GM06990 (cell line): Measurements from ENCODE around the gene SNX27.

Experiments
- DNase-seq: peaks from one replicate; pipeline ENCODE4 v3.0.0-alpha.2; 2011; ENCODE audit not compliant: insufficient read length; ENCODE audit errors: extremely low read depth
- H3K27me3 ChIP-seq: replicated peaks from 2 replicates; pipeline ENCODE4 v1.6.0; 2011; ENCODE audit warnings: low read length; ENCODE audit not compliant: control insufficient read depth, insufficient read depth
- H3K36me3 ChIP-seq: 2 replicates; pipeline ENCODE4 v1.5.1; 2011; ENCODE audit warnings: low read length; ENCODE audit not compliant: control insufficient read depth, insufficient read depth
- H3K4me3 ChIP-seq: replicated peaks from 2 replicates; pipeline ENCODE4 v1.5.1; 2011; ENCODE audit warnings: low read depth, mild to moderate bottlenecking, control low read depth, low read length
- CTCF ChIP-seq: IDR thresholded peaks from 2 replicates; pipeline ENCODE4 v1.5.1; 2011; ENCODE audit warnings: low read length, control low read depth, mild to moderate bottlenecking, inconsistent platforms; ENCODE audit not compliant: insufficient read depth, poor library complexity, severe bottlenecking

The SNX27 gene

DNA sequence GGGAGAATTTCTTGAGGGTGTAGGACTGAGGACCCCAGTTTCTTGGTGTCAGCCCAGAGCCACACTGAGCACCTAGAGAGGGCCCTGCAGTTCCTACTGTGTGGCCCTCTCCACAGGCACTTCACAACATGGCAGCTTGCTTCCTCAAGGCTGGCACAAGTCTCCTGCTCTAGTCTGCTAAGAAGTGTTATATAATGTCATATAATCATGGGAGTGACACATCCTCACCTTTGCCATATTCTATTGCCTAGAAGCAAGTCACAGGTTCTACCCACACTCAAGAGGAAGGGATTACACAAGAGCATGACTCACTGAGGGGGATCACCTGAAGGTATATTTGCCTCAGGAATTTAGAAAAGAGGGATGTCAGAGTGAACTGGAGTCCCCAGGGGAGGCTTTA, 5.5 kb upstream of the SNX27 start:
- no peaks in the 10 kb centered on the region for H3K36me3 ChIP-seq
- H3K4me3 ChIP-seq = no peak overlapping the region
- no peak for TF ChIP-seq CTCF
- no peak for DNase-seq
- no peaks in the 10 kb centered on the region for H3K27me3 ChIP-seq

DNA sequence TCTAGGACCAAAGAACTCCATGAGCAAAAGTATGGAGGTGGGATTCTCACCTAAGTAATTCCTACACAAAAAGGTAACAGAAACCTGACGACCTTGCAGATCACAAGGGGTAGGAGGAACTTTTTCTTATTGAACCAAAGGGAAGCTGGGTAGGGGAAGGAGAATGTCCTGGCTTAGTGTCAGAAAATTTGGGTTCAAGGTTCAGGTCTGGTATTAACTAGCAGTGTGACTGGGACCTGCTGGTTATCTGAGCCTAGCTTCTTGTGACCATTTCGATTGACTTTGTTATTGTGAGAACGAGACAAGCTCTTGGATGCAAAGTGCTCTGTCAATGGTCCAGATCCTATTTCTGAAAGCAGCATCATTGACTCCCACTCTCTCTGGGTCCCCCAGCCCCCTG, 5.0 kb upstream of the SNX27 start:
- no peak for TF ChIP-seq CTCF
- no peak overlapping the region for H3K4me3 ChIP-seq
- no peak for DNase-seq
- H3K27me3 ChIP-seq = no peaks in the 10 kb centered on the region
- no peaks in the 10 kb centered on the region for H3K36me3 ChIP-seq

GRCh38 chr1:151610142-151610541, 1.7 kb upstream of the SNX27 start:
- H3K27me3 ChIP-seq = no peaks in the 10 kb centered on the region
- no peak for TF ChIP-seq CTCF
- H3K36me3 ChIP-seq = no peaks in the 10 kb centered on the region
- no peak for DNase-seq
- no peak overlapping the region for H3K4me3 ChIP-seq

DNA sequence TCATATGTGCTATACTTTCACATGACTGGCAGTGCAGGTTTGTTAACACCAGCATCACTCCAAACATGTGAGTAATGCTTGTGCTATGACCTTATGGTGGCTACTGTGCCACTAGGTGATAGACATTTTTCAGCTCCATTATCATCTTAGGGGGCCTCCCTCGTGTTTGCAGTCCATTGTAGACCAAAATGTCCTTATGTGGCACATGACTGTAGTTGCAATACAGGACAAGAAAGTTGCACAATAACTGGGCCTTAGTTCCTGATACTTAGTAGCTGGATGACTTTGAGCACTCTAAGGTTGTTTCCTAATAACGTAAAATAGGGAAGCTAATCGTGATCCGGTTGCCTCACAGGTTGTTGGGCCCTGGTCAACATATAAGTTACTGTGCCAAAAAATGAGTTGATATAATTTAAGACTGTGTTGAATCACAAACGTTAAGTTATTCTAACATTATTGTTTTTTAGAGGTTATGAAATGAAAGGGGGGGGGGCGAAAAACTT, 511 bp upstream of the SNX27 start:
- H3K36me3 ChIP-seq = no peaks in the 10 kb centered on the region
- TF ChIP-seq CTCF = no peak
- no peak for DNase-seq
- no peaks in the 10 kb centered on the region for H3K27me3 ChIP-seq
- H3K4me3 ChIP-seq = no peak overlapping the region

DNA sequence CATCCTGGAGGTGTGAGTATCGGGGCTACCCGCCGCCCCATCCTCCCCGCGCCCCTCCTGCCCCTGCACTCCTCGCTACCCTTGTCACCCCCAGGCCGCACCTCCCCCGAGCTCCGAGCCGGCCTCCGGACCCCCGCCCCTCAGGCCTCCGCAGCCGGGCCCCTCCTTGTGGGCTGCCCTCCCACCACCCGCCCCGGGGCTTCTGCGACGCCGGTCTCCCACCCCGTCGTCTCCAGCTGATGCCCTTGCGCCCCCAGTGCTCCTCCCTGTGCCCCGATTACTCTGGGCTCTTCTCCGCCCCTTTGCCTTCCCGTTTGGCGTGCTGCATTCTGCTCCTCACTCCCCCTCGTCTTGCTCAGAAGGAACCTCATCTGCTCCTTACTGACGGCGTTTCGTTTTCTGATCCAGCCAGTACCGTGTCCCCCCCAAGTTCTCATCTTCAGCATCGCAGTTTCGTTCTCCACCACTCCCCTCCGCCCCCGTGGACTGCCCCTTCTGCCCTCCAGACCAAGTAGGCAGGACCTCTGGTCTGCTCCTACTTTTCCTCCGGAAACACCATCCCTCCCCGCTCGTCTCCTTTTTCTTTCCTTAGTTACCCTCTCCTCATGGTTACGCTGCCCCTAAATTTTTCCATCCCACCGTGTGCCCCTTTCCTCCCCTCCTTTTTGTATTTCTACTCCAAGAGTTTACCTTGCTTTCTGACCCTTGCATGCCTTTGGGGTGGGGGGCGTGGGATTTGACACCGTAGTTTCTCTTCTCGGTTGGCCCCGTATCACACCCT, 841 bp downstream of the SNX27 start:
- no peak for DNase-seq
- Histone ChIP-seq H3K4me3 (peak overlapping the region; percentile 88), H3K27me3 (no peaks in the 10 kb centered on the region), H3K36me3 (no peaks in the 10 kb centered on the region)
- TF ChIP-seq CTCF = no peak
